GM06990 (cell line): ENCODE measurements around the gene TTLL5.

Experiments
- DNase-seq: peaks from one replicate; pipeline ENCODE4 v3.0.0-alpha.2; 2011; ENCODE audit not compliant: insufficient read length; ENCODE audit errors: extremely low read depth
- H3K27me3 ChIP-seq: replicated peaks from 2 replicates; pipeline ENCODE4 v1.6.0; 2011; ENCODE audit warnings: low read length; ENCODE audit not compliant: control insufficient read depth, insufficient read depth
- H3K36me3 ChIP-seq: 2 replicates; pipeline ENCODE4 v1.5.1; 2011; ENCODE audit warnings: low read length; ENCODE audit not compliant: control insufficient read depth, insufficient read depth
- H3K4me3 ChIP-seq: replicated peaks from 2 replicates; pipeline ENCODE4 v1.5.1; 2011; ENCODE audit warnings: low read depth, mild to moderate bottlenecking, control low read depth, low read length
- TF ChIP-seq, protein P1 (sequence below): IDR thresholded peaks from 2 replicates; pipeline ENCODE4 v1.5.1; 2011; ENCODE audit warnings: low read length, control low read depth, mild to moderate bottlenecking, inconsistent platforms; ENCODE audit not compliant: insufficient read depth, poor library complexity, severe bottlenecking

The TTLL5 gene

DNA sequence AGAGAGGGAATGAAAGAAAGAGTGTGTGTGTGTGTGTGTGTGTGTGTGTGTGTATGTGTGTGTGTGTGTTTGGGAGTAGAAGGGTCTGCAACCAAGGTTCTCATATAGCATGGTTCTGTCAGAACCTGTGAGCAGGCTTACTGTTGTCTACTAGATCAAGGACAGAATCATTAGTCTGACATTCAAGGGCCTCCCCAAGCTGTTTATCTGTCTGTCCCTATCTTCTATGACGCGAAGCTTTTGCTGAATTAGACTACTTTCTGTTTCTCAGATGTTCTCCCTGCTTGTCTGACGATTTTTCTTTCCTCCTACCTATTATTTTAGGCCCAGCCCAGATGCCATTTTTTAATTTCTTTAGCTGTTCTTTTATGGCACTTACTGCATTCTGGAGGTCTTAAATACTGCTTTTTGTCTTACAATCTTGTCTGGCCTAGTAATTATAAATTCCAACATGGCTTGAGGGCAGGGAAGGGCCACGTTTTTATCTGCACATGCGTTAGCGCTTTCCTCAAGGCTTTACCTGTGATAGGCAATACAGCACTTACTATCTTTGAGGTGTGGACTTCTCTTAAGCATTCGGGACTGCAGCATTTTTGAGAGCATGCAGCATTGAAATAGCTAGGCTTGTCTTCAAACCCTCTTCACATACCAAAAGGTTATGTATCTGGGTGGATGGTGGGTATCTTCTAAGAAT lies 150.2 kb downstream of the TTLL5 start:
- H3K27me3 ChIP-seq = no peaks in the 10 kb centered on the region
- TF ChIP-seq, protein P1, sequence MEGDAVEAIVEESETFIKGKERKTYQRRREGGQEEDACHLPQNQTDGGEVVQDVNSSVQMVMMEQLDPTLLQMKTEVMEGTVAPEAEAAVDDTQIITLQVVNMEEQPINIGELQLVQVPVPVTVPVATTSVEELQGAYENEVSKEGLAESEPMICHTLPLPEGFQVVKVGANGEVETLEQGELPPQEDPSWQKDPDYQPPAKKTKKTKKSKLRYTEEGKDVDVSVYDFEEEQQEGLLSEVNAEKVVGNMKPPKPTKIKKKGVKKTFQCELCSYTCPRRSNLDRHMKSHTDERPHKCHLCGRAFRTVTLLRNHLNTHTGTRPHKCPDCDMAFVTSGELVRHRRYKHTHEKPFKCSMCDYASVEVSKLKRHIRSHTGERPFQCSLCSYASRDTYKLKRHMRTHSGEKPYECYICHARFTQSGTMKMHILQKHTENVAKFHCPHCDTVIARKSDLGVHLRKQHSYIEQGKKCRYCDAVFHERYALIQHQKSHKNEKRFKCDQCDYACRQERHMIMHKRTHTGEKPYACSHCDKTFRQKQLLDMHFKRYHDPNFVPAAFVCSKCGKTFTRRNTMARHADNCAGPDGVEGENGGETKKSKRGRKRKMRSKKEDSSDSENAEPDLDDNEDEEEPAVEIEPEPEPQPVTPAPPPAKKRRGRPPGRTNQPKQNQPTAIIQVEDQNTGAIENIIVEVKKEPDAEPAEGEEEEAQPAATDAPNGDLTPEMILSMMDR = no peak
- H3K36me3 ChIP-seq = no peaks in the 10 kb centered on the region
- DNase-seq = no peak
- no peak overlapping the region for H3K4me3 ChIP-seq

DNA sequence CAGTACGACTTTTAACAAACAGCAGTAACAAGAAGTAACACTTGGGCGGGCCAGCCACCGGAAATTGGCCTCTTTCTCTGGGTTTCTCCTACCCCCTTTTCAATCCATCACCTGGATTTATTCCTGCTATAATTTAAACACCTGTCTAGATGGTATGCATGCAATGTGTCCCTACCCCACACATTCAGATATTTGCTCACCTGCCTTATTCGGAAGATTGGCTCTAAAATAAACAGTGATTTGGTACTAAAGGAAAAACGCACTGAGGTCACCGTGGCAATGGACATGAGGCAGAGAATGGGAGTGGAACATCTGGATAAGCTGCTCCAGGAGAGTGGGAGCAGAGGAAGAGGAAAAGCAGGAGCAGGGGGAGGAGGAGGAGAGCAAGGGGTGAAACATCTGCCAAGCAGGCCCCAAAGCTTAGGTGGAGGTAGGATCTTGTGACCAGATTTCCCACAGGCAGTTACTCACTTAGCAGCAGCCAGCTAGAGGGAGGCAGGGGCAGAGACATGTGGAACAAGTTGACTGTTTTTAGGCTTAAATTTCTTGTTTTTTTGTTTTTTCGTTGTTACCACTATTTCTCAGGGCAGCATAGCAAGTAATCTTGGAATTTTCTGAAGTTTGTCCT lies 150.9 kb downstream of the TTLL5 start:
- no peak for DNase-seq
- no peak overlapping the region for H3K4me3 ChIP-seq
- TF ChIP-seq, protein P1 = no peak
- no peaks in the 10 kb centered on the region for H3K27me3 ChIP-seq
- H3K36me3 ChIP-seq = no peaks in the 10 kb centered on the region

- Histone ChIP-seq H3K27me3 (no peaks in the 10 kb centered on the region), H3K4me3 (no peak overlapping the region), H3K36me3 (no peaks in the 10 kb centered on the region)
- TF ChIP-seq, protein P1 = no peak
- no peak for DNase-seq
Measured at GRCh38 chr14:75812622-75813021, 151.6 kb downstream of the TTLL5 start.

DNA sequence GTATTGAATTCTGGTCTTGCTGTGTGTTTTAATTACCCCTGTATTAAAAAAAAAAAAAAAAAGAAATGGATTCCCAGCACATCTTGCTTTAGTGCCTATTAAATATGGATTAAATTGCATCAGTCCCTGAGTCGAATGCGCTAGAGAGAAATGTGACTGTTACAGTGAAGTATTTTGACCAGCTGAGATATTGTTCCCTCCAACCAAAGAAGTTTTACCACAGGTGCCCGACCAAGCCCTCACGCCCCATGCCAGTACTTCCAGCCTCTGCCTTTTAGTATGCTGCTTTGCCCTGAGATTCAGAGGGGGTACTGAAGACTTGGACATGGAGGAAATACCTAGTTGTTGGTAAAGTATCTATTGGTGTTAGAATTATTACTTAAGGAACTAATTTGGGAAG lies 159.7 kb downstream of the TTLL5 start:
- DNase-seq = no peak
- TF ChIP-seq, protein P1 = no peak
- Histone ChIP-seq H3K36me3 (no peaks in the 10 kb centered on the region), H3K4me3 (no peak overlapping the region), H3K27me3 (no peaks in the 10 kb centered on the region)

DNA sequence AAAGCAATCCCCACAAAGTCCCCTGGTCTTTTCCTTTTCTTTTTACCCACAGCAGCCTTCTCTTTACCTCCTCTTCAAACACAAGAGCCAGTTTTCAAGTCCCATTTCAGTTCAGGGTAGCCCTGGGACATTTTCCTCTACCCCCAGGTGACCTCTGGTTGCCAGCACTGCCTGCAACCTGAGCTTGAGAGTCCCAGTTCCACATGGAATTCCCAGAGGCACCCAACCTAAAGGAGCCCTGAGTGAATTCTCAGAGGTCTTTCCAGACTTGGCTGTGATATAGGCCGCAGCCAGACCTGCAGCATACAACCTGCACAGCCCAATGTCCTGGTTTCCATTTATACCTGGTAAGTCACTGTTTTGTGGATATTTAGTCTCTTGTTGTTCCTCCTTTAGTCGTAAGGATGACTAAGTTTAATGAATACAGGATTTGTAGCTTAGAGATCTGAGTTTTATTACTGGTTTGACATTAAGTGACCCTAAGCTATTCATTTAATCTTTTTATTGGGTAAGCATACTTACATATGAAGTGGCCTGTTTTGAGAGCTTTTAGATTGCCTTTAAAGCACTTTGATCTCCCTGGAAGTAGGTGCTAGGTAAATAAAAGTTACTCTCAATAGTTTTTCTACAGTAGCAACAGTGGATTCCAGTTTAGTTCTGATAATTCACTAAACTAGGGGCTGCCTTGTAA lies 160.9 kb downstream of the TTLL5 start:
- H3K27me3 ChIP-seq = no peaks in the 10 kb centered on the region
- no peak for DNase-seq
- H3K36me3 ChIP-seq = no peaks in the 10 kb centered on the region
- no peak overlapping the region for H3K4me3 ChIP-seq
- TF ChIP-seq, protein P1 = no peak
